GM18858 (cell line): Measurements from ENCODE around the gene CDH23.

Experiments
- ATAC-seq: cut with Tn5 transposase; IDR thresholded peaks from one replicate; pipeline ENCODE4 v1.9.1; 2021; ENCODE audit not compliant: unreplicated experiment

The CDH23 gene

GRCh38 chr10:71713135-71714030 lies 316.7 kb downstream of the CDH23 start:
- no peak for ATAC-seq

GRCh38 chr10:71714031-71714410 lies 317.3 kb downstream of the CDH23 start:
- no peak for ATAC-seq

- ATAC-seq: no peak
These were observed 317.9 kb downstream of the CDH23 start for GRCh38 chr10:71714592-71714991.

- ATAC-seq: no peak
These were observed 318.3 kb downstream of the CDH23 start for GRCh38 chr10:71715026-71715425.

- ATAC-seq: no peak
These were observed 319.1 kb downstream of the CDH23 start for GRCh38 chr10:71715860-71716259.

- ATAC-seq: no peak
These were observed 319.7 kb downstream of the CDH23 start for GRCh38 chr10:71716426-71716825.

GRCh38 chr10:71717056-71717455 lies 320.3 kb downstream of the CDH23 start:
- no peak for ATAC-seq

- ATAC-seq: no peak
These were observed 320.8 kb downstream of the CDH23 start for GRCh38 chr10:71717551-71717951.

GRCh38 chr10:71718165-71718698 lies 321.5 kb downstream of the CDH23 start:
- ATAC-seq: no peak

- ATAC-seq: no peak
These were observed 322.3 kb downstream of the CDH23 start for GRCh38 chr10:71719042-71719441.

- no peak for ATAC-seq
These were observed 322.9 kb downstream of the CDH23 start, which contains the start of gene C10orf105 for GRCh38 chr10:71719464-71720201. Gene C10orf105, minus strand, starts transcription at chr10:71719778. Its CDS starts 3,441 bp downstream, at chr10:71716337.

GRCh38 chr10:71720288-71720687 lies 323.6 kb downstream of the CDH23 start:
- no peak for ATAC-seq

- ATAC-seq: no peak
These were observed 324.6 kb downstream of the CDH23 start for GRCh38 chr10:71721313-71721712.

- ATAC-seq: no peak
These were observed 326.1 kb downstream of the CDH23 start for GRCh38 chr10:71722849-71723248.

- ATAC-seq: no peak
These were observed 326.6 kb downstream of the CDH23 start for GRCh38 chr10:71723311-71723710.

GRCh38 chr10:71724539-71724938 lies 327.8 kb downstream of the CDH23 start:
- ATAC-seq: no peak

GRCh38 chr10:71725249-71725648 lies 328.5 kb downstream of the CDH23 start:
- ATAC-seq: no peak

- ATAC-seq: no peak
These were observed 329.4 kb downstream of the CDH23 start for GRCh38 chr10:71725998-71726579.

- no peak for ATAC-seq
These were observed 329.9 kb downstream of the CDH23 start for GRCh38 chr10:71726580-71727104.

- ATAC-seq: peak; percentile 39
These were observed 330.5 kb downstream of the CDH23 start for GRCh38 chr10:71727105-71727737.
